Measurements from ENCODE around the gene MAF.

Gene MAF

GRCh38 chr16:79600638-79601091, at the start of gene MAF:
Gene MAF (minus strand): TSS chr16:79600737. CDS start chr16:79599902, 835 bp downstream.
- no peak within 1 kb of the TSS for H3K27ac ChIP-seq
- no peak for TF ChIP-seq CTCF (IDR thresholded peaks at IDR 0.05)

GRCh38 chr16:79648826-79649225, 48.3 kb upstream of the MAF start:
- H3K4me1 ChIP-seq (ENCODE audit: control insufficient read depth in 1 of 2, insufficient read depth in 1 of 2, low read depth in 1 of 2, low read length in 1 of 2), result no peaks in the 10 kb centered on the region
- no peaks in the 10 kb centered on the region for H3K36me3 ChIP-seq
- no peak overlapping the region for H3K27ac ChIP-seq
- H3K9me3 ChIP-seq, result no peaks in the 10 kb centered on the region
- TF ChIP-seq CTCF (IDR thresholded peaks at IDR 0.05), result no peak
- no peak overlapping the region for H3K4me3 ChIP-seq (ENCODE audit: low read depth in 1 of 2, low read length in 1 of 2)
- no peaks in the 10 kb centered on the region for H3K27me3 ChIP-seq

More at GRCh38 chr16:79600638-79601091, at the start of gene MAF:
- Histone ChIP-seq H3K4me1 (ENCODE audit: control insufficient read depth in 1 of 2, insufficient read depth in 1 of 2, low read depth in 1 of 2, low read length in 1 of 2) (peaks cover 22 to 27% of the 10 kb centered on the region in 2 experiments), H3K4me3 (ENCODE audit: low read depth in 1 of 2, low read length in 1 of 2) (peak within 1 kb of the TSS; percentile 48 to 59), H3K36me3 (no peaks in the 10 kb centered on the region), H3K27me3 (peaks cover 98% of the 10 kb centered on the region), H3K9me3 (no peaks in the 10 kb centered on the region)

GRCh38 chr16:79647586-79647985, 47.0 kb upstream of the MAF start:
- H3K36me3 ChIP-seq, result no peaks in the 10 kb centered on the region
- no peaks in the 10 kb centered on the region for H3K27me3 ChIP-seq
- H3K4me1 ChIP-seq (ENCODE audit: control insufficient read depth in 1 of 2, insufficient read depth in 1 of 2, low read depth in 1 of 2, low read length in 1 of 2), result no peaks in the 10 kb centered on the region
- no peak overlapping the region for H3K4me3 ChIP-seq (ENCODE audit: low read depth in 1 of 2, low read length in 1 of 2)
- H3K9me3 ChIP-seq, result no peaks in the 10 kb centered on the region
- TF ChIP-seq CTCF (IDR thresholded peaks at IDR 0.05), result no peak
- H3K27ac ChIP-seq, result no peak overlapping the region

- Histone ChIP-seq H3K27me3 (peaks cover 12% of the 10 kb centered on the region), H3K4me3 (ENCODE audit: low read depth in 1 of 2, low read length in 1 of 2) (no peak overlapping the region), H3K27ac (no peak overlapping the region), H3K9me3 (no peaks in the 10 kb centered on the region), H3K36me3 (no peaks in the 10 kb centered on the region), H3K4me1 (ENCODE audit: control insufficient read depth in 1 of 2, insufficient read depth in 1 of 2, low read depth in 1 of 2, low read length in 1 of 2) (no peaks in the 10 kb centered on the region)
- no peak for TF ChIP-seq CTCF (IDR thresholded peaks at IDR 0.05)
Measured at GRCh38 chr16:79645701-79646100, 45.2 kb upstream of the MAF start.

GRCh38 chr16:79644971-79645667, 44.6 kb upstream of the MAF start:
- Histone ChIP-seq H3K9me3 (no peaks in the 10 kb centered on the region), H3K36me3 (no peaks in the 10 kb centered on the region), H3K27ac (no peak overlapping the region), H3K4me3 (ENCODE audit: low read depth in 1 of 2, low read length in 1 of 2) (no peak overlapping the region), H3K4me1 (ENCODE audit: control insufficient read depth in 1 of 2, insufficient read depth in 1 of 2, low read depth in 1 of 2, low read length in 1 of 2) (no peaks in the 10 kb centered on the region), H3K27me3 (peaks cover 17% of the 10 kb centered on the region)
- no peak for TF ChIP-seq CTCF (IDR thresholded peaks at IDR 0.05)
